Ureter (tissue), 1 donor: Measurements from ENCODE around the gene ITPRIP. TPM values are rescaled to one million over a fixed set of nuclear protein-coding genes. Genes with fewer than 3 reads are reported as not detected.

Source experiments
- total RNA-seq: library from RNA; stranded (reverse); gene quantifications from one replicate; pipeline ENCODE4 v1.2.4, GENCODE V29; 2023
- donor health status: DM: yes; HTN: yes; CAD: no.

ITPRIP gene
- total RNA-seq, 1 donor from 2014 or later = 18.3 TPM

Other genes with a start within 250 kb of the ITPRIP start
- 8.4 TPM for gene SFR1, start 216.3 kb downstream of the ITPRIP start, total RNA-seq
- gene CFAP43, start 106.1 kb downstream of the ITPRIP start, total RNA-seq = 1.9 TPM
- 79.4 TPM for gene GSTO1, start 83.6 kb downstream of the ITPRIP start, total RNA-seq
- gene GSTO2, start 69.3 kb downstream of the ITPRIP start, total RNA-seq = 47.0 TPM
- 0.55 TPM for gene CFAP58, start 15.4 kb upstream of the ITPRIP start, total RNA-seq